IMR-90 (cell line): ENCODE results near the gene VPS50.

Experiments
- MAZ ChIP-seq: IDR thresholded peaks from 2 replicates; pipeline ENCODE4 v1.6.1; 2012; ENCODE audit warnings: low read depth, mild to moderate bottlenecking, low read length, improper control_type of control experiment, moderate library complexity, borderline replicate concordance
- POLR2A ChIP-seq: IDR thresholded peaks from 2 replicates; pipeline ENCODE4 v1.6.1; 2012; ENCODE audit warnings: mild to moderate bottlenecking, low read depth, low read length
- RAD21 ChIP-seq: IDR thresholded peaks from 2 replicates; pipeline ENCODE4 v1.6.1; 2012; ENCODE audit warnings: low read length, improper control_type of control experiment
- TF ChIP-seq, protein P1 (sequence below): conservative IDR thresholded peaks from 2 replicates; pipeline ENCODE4 v1.5.1; 2012; ENCODE audit warnings: mild to moderate bottlenecking, low read depth, low read length, improper control_type of control experiment

DNA sequence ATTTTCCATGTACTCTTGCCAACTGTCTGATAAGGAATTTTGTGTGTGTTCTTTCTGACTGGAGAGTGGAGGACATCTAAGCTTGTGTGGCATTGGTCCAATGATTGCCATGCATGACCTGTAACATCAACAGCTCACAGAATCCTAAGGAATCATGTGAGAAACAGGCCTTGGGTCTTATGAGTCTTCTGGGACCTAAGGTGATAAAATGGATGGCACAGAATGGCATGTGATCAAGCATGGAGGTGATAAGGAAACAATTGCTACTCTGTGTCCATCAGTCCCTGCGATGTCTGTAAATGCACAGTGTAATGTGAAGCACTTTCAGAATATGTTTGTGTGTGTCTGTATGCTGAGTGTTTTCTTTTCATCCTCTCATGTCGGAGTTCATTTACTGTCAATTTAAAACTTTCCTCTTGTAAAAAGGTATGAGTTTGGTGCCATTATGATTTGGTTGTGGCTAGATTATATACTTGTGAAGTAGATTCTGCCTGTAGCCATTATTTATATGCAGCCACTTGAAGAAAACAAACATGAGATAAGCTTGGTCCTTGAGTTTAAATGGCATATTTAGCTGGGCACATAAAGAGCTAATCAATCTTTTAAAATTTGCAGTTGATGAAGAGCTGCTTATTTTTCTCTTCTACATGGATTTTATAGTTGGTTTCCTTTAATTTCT lies 127.5 kb downstream of the VPS50 start:
- TF ChIP-seq, protein P1, sequence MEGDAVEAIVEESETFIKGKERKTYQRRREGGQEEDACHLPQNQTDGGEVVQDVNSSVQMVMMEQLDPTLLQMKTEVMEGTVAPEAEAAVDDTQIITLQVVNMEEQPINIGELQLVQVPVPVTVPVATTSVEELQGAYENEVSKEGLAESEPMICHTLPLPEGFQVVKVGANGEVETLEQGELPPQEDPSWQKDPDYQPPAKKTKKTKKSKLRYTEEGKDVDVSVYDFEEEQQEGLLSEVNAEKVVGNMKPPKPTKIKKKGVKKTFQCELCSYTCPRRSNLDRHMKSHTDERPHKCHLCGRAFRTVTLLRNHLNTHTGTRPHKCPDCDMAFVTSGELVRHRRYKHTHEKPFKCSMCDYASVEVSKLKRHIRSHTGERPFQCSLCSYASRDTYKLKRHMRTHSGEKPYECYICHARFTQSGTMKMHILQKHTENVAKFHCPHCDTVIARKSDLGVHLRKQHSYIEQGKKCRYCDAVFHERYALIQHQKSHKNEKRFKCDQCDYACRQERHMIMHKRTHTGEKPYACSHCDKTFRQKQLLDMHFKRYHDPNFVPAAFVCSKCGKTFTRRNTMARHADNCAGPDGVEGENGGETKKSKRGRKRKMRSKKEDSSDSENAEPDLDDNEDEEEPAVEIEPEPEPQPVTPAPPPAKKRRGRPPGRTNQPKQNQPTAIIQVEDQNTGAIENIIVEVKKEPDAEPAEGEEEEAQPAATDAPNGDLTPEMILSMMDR: no peak
- TF ChIP-seq RAD21: no peak
- TF ChIP-seq MAZ: no peak
- no peak for TF ChIP-seq POLR2A
